Kidney capillary endothelial cell (primary cell): ENCODE data around the gene CCDC91.
"Not testable (repeated sequence)": the region's sequence is repeated elsewhere in the genome, so short reads cannot be mapped to it uniquely, and the experiment has no call there.

ENCODE experiments used
- DNase-seq: peaks from one replicate; pipeline ENCODE4 v3.0.0-alpha.2; 2018; ENCODE audit warnings: low spot score

CCDC91 gene

DNA sequence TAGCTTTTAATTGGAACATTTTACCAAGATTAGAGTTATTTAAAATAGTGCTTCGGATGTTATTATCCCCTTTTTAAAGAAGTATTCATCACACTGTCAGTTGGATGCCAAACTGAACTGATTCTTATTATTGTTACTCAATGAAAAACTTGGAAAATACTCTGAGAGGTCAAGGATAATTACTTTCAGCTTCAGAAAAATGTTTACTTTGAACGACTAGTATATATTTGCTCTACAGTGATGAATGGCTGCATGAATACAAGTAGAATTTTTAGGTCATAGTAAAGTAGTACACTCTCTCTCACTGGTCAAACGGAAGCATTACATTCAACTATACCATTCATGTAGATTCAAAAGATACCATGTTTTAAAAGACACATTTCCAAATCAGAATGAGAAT lies 269.2 kb downstream of the CCDC91 start:
- DNase-seq, result no peak

GRCh38 chr12:28460420-28461130 lies 270.3 kb downstream of the CCDC91 start:
- DNase-seq, result no peak

DNA sequence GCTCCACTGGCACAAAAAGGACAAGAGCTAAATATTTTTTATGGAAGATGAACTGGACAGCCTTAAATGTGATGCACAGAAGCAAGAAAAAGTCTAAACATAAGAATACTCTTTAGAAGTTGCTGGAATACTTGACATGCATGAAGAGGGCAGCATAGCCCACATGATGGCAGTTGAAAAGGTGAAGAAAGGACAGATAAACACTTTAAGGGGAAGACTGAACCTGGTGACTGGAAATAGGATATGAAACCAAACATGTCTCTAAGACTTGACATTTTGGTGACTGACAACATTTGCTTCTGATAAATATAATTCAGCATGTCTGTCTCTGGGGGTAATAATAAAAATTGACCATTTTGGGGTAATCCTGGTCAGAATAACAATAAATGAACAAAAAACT lies 273.1 kb downstream of the CCDC91 start:
- no peak for DNase-seq

GRCh38 chr12:28471762-28472161 lies 281.5 kb downstream of the CCDC91 start:
- DNase-seq, result not testable (repeated sequence)

DNA sequence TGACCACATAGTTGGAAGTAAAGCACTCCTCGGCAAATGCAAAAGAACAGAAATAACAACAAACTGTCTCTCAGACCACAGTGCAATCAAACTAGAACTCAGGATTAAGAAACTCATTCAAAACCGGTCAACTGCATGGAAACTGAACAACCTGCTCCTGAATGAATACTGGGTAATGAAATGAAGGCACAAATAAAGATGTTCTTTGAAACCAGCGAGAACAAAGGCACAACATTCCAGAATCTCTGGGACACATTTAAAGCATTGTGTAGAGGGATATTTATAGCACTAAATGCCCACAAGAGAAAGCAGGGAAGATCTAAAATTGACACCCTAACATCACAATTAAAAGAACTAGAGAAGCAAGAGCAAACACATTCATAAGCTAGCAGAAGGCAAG lies 285.9 kb downstream of the CCDC91 start:
- DNase-seq, result not testable (repeated sequence)

DNA sequence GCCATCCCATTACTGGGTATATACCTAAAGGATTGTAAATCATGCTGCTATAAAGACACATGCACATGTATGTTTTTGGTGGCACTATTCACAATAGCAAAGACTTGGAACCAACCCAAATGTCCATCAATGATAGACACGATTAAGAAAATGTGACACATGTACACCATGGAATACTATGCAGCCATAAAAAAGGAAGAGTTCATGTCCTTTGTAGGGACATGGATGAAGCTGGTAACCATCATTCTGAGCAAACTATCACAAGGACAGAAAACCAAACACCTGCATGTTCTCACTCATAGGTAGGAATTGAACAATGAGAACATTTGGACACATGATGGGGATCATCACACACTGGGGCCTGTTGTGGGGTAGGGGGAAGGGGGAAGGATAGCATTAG lies 288.8 kb downstream of the CCDC91 start:
- DNase-seq, result not testable (repeated sequence)

- DNase-seq, result no peak
Measured at GRCh38 chr12:28479683-28480082, 289.4 kb downstream of the CCDC91 start.

GRCh38 chr12:28484156-28484555 lies 293.9 kb downstream of the CCDC91 start:
- DNase-seq, result no peak

GRCh38 chr12:28486521-28486920 lies 296.3 kb downstream of the CCDC91 start:
- DNase-seq, result no peak

GRCh38 chr12:28489246-28489645 lies 299.0 kb downstream of the CCDC91 start:
- no peak for DNase-seq

- DNase-seq, result no peak
Measured at GRCh38 chr12:28497889-28498411, 307.7 kb downstream of the CCDC91 start.

DNA sequence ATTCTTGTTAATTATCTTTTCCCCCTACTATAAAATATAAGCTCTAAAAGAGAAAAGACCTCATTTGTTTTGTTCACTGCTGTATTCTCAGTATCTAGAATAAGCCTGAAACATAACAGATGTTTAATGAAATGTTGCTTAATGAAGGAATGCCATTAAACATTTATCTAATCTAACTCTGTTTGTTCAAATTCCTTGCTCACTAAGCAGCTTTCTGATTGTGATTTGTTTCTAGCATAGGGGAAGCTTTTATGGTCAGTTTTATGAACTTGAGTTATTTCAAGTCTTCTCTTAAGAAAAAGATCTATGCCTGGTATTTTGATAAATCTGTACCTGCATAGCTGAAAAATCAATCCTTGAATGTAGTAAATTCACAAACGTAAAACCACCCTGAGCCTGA lies 308.6 kb downstream of the CCDC91 start:
- DNase-seq, result no peak

DNA sequence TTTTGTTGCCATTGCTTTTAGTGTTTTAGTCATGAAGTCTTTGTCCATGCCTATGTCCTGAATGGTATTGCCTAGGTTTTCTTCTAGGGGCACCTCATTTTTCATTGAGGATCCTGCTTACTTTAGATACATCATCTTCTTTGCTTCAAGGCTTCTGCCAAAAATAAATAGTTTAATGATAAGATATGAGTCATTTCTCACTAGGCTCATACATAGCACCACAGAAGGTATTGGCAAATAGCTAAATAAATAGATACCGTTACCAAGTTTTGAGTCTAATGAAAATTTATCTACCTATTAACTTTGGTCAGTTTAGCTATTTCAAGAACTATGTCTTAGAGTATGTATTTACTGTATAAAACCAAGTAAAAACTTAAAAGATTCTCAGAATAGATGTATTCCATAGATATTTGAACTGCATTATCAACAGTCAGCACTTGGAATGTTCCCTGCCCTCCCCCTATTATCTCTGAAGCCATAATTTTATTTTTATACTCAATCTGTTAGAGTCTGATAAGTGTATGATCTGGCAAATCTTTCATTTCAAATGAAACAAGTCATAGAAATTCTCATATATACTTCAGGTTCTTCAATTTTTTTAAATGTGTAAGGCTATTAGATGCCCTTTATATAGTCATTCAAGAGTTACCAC lies 310.2 kb downstream of the CCDC91 start:
- DNase-seq, result no peak

DNA sequence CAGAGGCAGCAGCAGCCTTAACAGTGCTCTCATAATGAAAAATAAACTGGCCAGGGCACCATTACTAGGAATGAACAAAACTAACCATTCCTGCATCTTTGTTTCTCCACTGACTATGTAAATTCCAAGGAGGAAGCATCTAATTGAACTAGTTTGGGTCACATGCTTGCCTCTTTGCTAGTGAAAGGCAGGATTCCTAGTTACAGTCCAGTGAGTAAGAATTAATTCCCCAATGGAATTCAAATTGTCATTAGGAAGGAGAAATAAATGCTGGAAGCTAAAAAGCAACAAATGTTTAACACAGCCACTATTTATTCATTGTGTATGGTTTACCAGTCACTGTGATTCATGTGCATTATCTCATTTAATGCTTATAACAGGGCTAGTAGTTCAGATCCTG lies 316.0 kb downstream of the CCDC91 start:
- DNase-seq, result no peak

DNA sequence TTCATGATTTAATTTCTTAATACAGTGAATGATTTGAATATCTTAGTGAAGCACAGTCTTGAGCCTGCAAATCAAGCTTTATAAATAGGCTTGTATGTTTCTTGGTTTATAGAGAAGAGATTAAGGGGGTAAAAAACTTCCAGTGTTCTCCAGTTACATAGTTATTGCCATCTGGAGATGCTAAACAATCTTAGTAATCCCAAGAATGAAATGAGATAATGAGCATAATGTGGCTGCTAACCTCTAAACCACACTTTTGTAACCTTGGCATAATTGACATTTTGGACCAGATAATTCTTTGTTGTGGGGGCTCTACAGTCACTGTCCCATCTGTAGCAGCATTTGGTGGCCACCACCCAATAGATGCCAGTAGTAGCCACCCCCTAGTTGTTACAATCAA lies 316.8 kb downstream of the CCDC91 start:
- no peak for DNase-seq

GRCh38 chr12:28507867-28508266 lies 317.6 kb downstream of the CCDC91 start:
- no peak for DNase-seq

DNA sequence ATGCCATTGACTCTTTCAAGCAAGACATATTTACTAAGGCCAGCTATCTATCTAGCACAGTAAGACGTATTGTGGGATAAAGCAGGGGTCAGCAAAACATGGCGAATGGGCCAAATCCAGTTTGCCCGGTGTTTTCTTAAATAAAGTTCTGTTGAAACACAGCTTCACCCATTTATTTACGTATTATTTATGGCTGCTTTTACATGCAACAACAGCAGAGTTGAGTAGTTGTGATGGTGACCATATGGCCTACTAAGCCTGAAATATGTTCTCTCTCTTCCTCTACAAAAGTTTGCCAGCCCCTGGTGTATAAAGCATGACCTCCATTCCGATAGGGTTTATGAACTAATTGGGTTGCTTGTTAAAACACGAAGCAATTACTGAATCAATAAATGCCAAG lies 322.1 kb downstream of the CCDC91 start:
- no peak for DNase-seq

GRCh38 chr12:28512876-28513275 lies 322.6 kb downstream of the CCDC91 start:
- no peak for DNase-seq

DNA sequence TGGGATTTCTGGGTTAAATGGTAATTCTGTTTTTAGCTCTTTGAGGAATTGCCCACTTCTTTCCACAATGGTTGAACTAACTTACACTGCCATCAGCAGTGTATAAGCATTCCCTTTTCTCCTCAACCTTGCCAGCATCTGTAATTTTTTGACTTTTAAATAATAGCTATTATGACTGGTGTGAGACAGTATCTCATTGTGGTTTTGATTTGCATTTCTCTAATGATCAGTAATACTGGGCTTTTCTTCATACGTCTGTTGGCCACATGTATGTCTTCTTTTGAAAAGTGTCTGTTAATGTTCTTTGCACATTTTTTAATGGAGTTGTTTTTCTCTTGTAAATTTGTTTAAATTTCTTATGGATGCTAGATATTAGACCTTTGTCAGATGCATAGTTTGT lies 323.7 kb downstream of the CCDC91 start:
- no peak for DNase-seq

DNA sequence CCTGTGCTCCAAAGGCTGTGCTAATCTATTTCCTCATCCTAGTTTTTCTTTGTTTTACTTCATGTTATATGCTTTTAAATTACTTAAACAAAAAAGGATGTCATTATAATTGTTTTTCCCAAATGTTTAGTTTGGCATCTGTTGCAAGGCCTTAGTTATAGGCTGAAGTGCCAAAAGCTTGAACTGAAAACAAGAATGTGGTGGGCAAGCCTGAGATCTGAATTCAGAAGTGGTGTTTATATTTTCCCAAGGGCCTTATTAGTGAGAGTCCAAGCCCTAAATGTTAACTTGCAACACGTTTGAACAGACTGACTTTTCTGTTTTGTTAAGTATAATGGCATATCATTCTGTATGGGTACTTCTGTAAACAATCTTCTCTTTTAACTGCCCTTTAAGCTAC lies 326.8 kb downstream of the CCDC91 start:
- DNase-seq, result no peak

DNA sequence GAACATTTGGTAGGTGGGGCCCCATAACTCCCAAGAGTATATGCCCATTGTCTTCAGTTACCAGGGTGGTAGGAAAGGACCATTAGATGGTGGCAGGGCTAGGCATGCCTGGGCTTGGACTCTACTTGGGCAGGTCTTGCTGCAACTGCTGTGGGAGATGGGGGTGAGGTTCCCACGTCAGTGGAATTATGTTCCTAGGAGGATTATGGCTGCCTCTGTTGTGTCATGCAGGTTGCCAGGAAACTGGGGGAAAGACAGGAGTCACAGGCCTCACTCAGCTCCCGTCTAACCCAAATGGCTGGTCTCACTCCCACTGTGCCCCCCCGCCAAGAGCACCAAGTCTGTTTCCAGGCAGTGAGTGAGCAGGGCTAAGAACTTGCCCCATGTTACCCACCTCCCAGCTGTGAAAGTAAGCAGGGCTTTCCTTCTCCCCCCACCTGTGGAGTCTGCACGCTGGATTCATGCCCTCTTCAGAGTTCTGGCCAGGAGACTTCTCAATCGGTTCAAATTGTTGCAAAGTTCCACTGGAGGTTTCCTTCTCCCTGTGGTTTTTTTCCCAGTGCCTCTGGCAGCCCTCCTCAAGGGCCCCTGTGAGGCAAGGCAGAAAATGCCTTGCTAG lies 337.5 kb downstream of the CCDC91 start:
- DNase-seq, result no peak

DNA sequence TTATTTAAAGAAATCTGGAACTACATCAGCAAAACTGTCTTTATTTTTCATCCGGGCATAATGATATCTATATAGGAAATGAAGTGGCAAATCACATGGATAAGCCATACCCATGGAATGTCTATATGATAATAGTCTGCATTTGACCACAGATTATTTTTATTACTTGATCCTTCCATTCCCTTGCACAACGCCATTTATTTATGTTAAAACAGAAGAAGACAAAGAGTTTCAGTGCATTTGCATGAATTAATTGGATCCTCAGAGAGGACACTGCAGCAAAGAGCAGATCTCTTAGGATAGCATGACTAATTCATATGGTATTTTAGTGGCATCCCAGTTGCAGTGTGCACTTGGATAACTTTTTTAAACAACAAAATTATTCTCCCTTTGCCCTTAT lies 345.0 kb downstream of the CCDC91 start:
- no peak for DNase-seq

DNA sequence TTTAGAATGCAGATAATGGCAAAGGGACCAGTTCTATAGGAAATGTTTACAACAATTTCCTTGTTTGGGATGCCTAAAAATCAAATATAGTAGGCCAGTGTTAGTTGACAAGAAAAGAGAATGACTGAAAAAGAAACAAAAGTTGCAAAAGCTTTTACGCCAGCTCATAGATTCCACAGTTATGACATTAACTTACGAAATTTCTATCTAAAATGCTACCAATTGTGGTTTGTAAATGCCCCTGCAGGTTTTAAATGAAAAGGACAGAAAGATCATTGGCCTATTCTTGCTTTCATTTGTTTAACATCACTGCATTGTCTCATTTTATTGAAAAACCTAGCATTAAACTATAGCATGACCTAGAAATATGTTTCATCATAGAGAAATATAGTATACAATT lies 345.8 kb downstream of the CCDC91 start:
- no peak for DNase-seq
